A673 (cell line): ENCODE data around the gene TBCE. TPM values are rescaled to one million over a fixed set of nuclear protein-coding genes. Genes with fewer than 3 reads are reported as not detected.
"Not testable (repeated sequence)": the region's sequence is repeated elsewhere in the genome, so short reads cannot be mapped to it uniquely, and the experiment has no call there.

ENCODE experiments used
- BruUV-seq: library from RNA; stranded (reverse); fragments of 400-500 nt; replicated peaks from 2 replicates; lab custom pipeline; 2021; lab: Mats Ljungman, UMichigan
- CTCF ChIA-PET: fragments of 300-600 bp; sonication (Branson Sonifier 250); formaldehyde crosslinking; loops from one replicate; lab custom pipeline; 2022; ENCODE audit warnings: antibody characterized with exemption; lab: Charles Lee
- POLR2A ChIA-PET: fragments of 300-600 bp; sonication (Branson Sonifier 250); formaldehyde crosslinking; loops from one replicate; lab custom pipeline; 2022; ENCODE audit warnings: antibody characterized with exemption; ENCODE audit not compliant: low non-redundant PET; lab: Charles Lee
- DNase-seq: peaks from one replicate; pipeline ENCODE4 v3.0.0-alpha.2; 2015; ENCODE audit warnings: low spot score
- H3K27ac ChIP-seq: fragments of 200-600 bp; sonication (generic); 2 replicates; pipeline ENCODE4 v1.5.1; 2016; ENCODE audit warnings: mixed run types, low read depth, mild to moderate bottlenecking, mixed read lengths, antibody characterized with exemption, low read length; ENCODE audit not compliant: poor library complexity, severe bottlenecking
- H3K27me3 ChIP-seq: fragments of 200-600 bp; sonication (generic); replicated peaks from 2 replicates; pipeline ENCODE4 v1.6.1; 2017; ENCODE audit warnings: mixed run types, low read depth, mild to moderate bottlenecking, mixed read lengths, antibody characterized with exemption, low read length; ENCODE audit not compliant: insufficient read depth, poor library complexity
- H3K36me3 ChIP-seq: fragments of 200-600 bp; sonication (generic); 2 replicates; pipeline ENCODE4 v1.6.1; 2016; ENCODE audit warnings: mixed run types, mild to moderate bottlenecking, mixed read lengths, antibody characterized with exemption, low read length; ENCODE audit not compliant: insufficient read depth, poor library complexity, severe bottlenecking
- H3K4me1 ChIP-seq: fragments of 200-600 bp; sonication (generic); 2 replicates; pipeline ENCODE4 v1.6.1; 2017; ENCODE audit warnings: mixed run types, mild to moderate bottlenecking, mixed read lengths, antibody characterized with exemption, low read length; ENCODE audit not compliant: insufficient read depth, poor library complexity, severe bottlenecking
- H3K4me3 ChIP-seq: fragments of 200-600 bp; sonication (generic); 2 replicates; pipeline ENCODE4 v1.5.1; 2016; ENCODE audit warnings: low read depth, mixed run types, mild to moderate bottlenecking, mixed read lengths, low read length; ENCODE audit not compliant: poor library complexity, severe bottlenecking
- H3K9me3 ChIP-seq: fragments of 200-600 bp; sonication (generic); 2 replicates; pipeline ENCODE4 v1.6.1; 2016; ENCODE audit warnings: mixed run types, low read depth, mild to moderate bottlenecking, mixed read lengths, antibody characterized with exemption, low read length; ENCODE audit not compliant: poor library complexity, severe bottlenecking
- EZH2 ChIP-seq: fragments of 200-600 bp; sonication (generic); IDR thresholded peaks from 2 replicates; pipeline ENCODE4 v1.6.1; 2017; ENCODE audit warnings: borderline replicate concordance, low read depth, mild to moderate bottlenecking, mixed read lengths, antibody characterized with exemption, low read length; ENCODE audit not compliant: poor library complexity, severe bottlenecking
- intact Hi-C: fragments of 100-400 bp; cut with micrococcal nuclease; formaldehyde crosslinking; loops from one replicate; pipeline ENCODE4 v1.10.0; 2022; ENCODE audit not compliant: unreplicated experiment
- total RNA-seq: library from RNA; stranded (reverse); gene quantifications from 2 replicates; pipeline ENCODE4 v1.2.3, GENCODE V29; 2021
- TF ChIP-seq, protein P1 (sequence below): fragments of 300-800, 200-600 bp; sonication (generic); conservative IDR thresholded peaks from 2 replicates; pipeline ENCODE4 v1.5.1; 2017; ENCODE audit warnings: low read depth, mild to moderate bottlenecking, antibody characterized with exemption, low read length, moderate library complexity, mixed read lengths

TBCE gene
- total RNA-seq, 1 experiment from 2014 or later: 26.3 TPM

DNA sequence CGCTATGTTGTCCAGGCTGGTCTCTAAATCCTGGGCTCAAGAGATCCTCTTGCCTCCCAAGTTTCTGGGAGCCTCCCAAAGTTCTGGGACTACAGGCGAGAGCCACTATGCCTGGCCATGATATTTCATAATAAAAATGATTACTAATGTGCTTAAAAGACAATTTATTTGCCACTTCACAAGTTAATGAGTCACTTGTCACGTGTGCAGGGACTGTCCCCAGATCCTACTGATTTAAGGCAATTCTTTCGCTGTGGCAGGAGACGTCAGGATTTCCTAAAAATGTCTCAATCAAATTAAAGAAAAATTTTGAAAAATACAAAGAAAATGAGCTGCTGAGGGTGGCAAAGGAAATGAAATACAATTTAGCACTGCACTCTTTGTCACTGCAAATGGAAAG lies 93.5 kb downstream of the TBCE start:
- no peaks in the 10 kb centered on the region for H3K27me3 ChIP-seq
- H3K36me3 ChIP-seq: peaks cover 4% of the 10 kb centered on the region
- no peak overlapping the region for H3K4me3 ChIP-seq
- no peak for DNase-seq
- CTCF ChIA-PET: no interaction called here
- POLR2A ChIA-PET: no interaction called here
- no peaks in the 10 kb centered on the region for H3K9me3 ChIP-seq
- H3K27ac ChIP-seq: no peak overlapping the region
- no peaks in the 10 kb centered on the region for H3K4me1 ChIP-seq
- intact Hi-C loops: no loop called here
- TF ChIP-seq, protein P1, sequence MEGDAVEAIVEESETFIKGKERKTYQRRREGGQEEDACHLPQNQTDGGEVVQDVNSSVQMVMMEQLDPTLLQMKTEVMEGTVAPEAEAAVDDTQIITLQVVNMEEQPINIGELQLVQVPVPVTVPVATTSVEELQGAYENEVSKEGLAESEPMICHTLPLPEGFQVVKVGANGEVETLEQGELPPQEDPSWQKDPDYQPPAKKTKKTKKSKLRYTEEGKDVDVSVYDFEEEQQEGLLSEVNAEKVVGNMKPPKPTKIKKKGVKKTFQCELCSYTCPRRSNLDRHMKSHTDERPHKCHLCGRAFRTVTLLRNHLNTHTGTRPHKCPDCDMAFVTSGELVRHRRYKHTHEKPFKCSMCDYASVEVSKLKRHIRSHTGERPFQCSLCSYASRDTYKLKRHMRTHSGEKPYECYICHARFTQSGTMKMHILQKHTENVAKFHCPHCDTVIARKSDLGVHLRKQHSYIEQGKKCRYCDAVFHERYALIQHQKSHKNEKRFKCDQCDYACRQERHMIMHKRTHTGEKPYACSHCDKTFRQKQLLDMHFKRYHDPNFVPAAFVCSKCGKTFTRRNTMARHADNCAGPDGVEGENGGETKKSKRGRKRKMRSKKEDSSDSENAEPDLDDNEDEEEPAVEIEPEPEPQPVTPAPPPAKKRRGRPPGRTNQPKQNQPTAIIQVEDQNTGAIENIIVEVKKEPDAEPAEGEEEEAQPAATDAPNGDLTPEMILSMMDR: no peak
- TF ChIP-seq EZH2: no peak
- BruUV-seq: no TSS peak

GRCh38 chr1:235461954-235462353 lies 94.7 kb downstream of the TBCE start:
- no peak overlapping the region for H3K27ac ChIP-seq
- H3K4me3 ChIP-seq: no peak overlapping the region
- H3K9me3 ChIP-seq: no peaks in the 10 kb centered on the region
- TF ChIP-seq, protein P1: no peak
- no peak for TF ChIP-seq EZH2
- intact Hi-C loops: no loop called here
- H3K4me1 ChIP-seq: no peaks in the 10 kb centered on the region
- H3K36me3 ChIP-seq: peaks cover 4% of the 10 kb centered on the region
- POLR2A ChIA-PET: no interaction called here
- BruUV-seq: no TSS peak
- H3K27me3 ChIP-seq: no peaks in the 10 kb centered on the region
- CTCF ChIA-PET: no interaction called here
- no peak for DNase-seq

DNA sequence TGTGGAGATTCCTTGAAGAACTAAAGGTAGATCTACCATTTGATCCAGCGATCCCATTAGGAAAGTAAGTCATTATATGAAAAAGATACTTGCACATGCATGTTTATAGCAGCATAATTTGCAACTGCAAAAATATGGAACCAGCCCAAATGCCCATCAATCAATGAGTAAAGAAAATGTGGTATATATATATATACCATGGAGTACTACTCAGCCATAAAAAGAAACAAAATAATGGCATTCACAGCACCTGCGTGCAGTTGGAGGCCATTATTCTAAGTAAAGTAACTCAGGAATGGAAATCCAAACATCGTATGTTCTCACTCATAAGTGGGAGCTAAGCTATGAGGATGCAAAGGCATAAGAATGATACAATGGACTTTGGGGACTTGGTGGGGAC lies 95.6 kb downstream of the TBCE start:
- H3K4me1 ChIP-seq, H3K4me3 ChIP-seq, BruUV-seq, CTCF ChIA-PET, POLR2A ChIA-PET, DNase-seq, H3K36me3 ChIP-seq, intact Hi-C loops, H3K9me3 ChIP-seq, H3K27ac ChIP-seq, H3K27me3 ChIP-seq: not testable (repeated sequence)

DNA sequence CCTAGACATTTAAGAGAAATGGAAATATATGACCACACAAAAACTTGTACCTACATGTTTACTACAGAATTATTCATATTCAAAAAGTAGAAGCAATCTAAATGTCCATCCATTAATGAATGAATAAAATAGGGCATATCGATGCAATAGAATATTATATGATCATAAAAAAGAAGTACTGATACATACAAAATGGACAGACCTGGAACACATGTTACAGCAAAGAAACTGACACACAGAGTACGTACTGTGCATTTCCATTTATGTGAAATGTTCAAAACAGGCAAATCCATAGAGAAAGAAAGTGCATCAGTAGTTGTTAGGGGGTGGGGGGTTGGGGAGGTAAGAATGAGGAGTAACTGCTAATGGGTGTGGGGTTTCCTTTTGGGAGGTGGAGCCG lies 97.8 kb downstream of the TBCE start:
- intact Hi-C loops: no loop called here
- H3K4me1 ChIP-seq: no peaks in the 10 kb centered on the region
- no peaks in the 10 kb centered on the region for H3K27me3 ChIP-seq
- CTCF ChIA-PET: no interaction called here
- POLR2A ChIA-PET: no interaction called here
- no TSS peak for BruUV-seq
- no peaks in the 10 kb centered on the region for H3K9me3 ChIP-seq
- no peak for DNase-seq
- peaks cover 4% of the 10 kb centered on the region for H3K36me3 ChIP-seq
- no peak overlapping the region for H3K4me3 ChIP-seq
- no peak overlapping the region for H3K27ac ChIP-seq
- TF ChIP-seq, protein P1: no peak
- TF ChIP-seq EZH2: no peak
